KMS-11 (cell line): ENCODE measurements around the gene TDRD7.

ENCODE experiments used
- H2AFZ ChIP-seq: fragments of 200-600 bp; sonication (generic); 2 replicates; pipeline ENCODE4 v1.6.1; 2016; ENCODE audit warnings: antibody characterized with exemption, mixed run types, low read depth
- H3K27ac ChIP-seq: fragments of 200-600 bp; sonication (generic); 2 replicates; pipeline ENCODE4 v1.6.1; 2016; ENCODE audit warnings: mild to moderate bottlenecking, mixed run types
- H3K27me3 ChIP-seq: fragments of 200-600 bp; sonication (generic); 2 replicates; pipeline ENCODE4 v1.6.1; 2017; ENCODE audit warnings: mild to moderate bottlenecking, low read depth, mixed run types, moderate library complexity; ENCODE audit not compliant: insufficient read depth
- H3K36me3 ChIP-seq: fragments of 200-600 bp; sonication (generic); 2 replicates; pipeline ENCODE4 v1.6.1; 2017; ENCODE audit warnings: mild to moderate bottlenecking, mixed run types; ENCODE audit not compliant: insufficient read depth
- H3K4me1 ChIP-seq: fragments of 200-600 bp; sonication (generic); 2 replicates; pipeline ENCODE4 v1.6.1; 2016; ENCODE audit warnings: mild to moderate bottlenecking, low read depth, mixed run types; ENCODE audit not compliant: poor library complexity, severe bottlenecking
- H3K4me2 ChIP-seq: fragments of 200-600 bp; sonication (generic); 2 replicates; pipeline ENCODE4 v1.7.0; 2016; ENCODE audit warnings: mild to moderate bottlenecking, mixed run types
- H3K4me3 ChIP-seq: fragments of 200-600 bp; sonication (generic); IDR thresholded peaks from 2 replicates; pipeline ENCODE4 v1.6.1; 2017; ENCODE audit warnings: low read depth, low read length, mixed read lengths; ENCODE audit not compliant: insufficient read depth
- H3K79me2 ChIP-seq: fragments of 200-600 bp; sonication (generic); 2 replicates; pipeline ENCODE4 v1.6.1; 2016; ENCODE audit warnings: low read depth, mixed run types; ENCODE audit not compliant: insufficient read depth
- H3K9ac ChIP-seq: fragments of 200-600 bp; sonication (generic); 2 replicates; pipeline ENCODE4 v1.6.1; 2016; ENCODE audit warnings: mild to moderate bottlenecking, mixed run types
- H4K20me1 ChIP-seq: fragments of 200-600 bp; sonication (generic); 2 replicates; pipeline ENCODE4 v1.6.1; 2016; ENCODE audit warnings: mild to moderate bottlenecking, mixed run types; ENCODE audit not compliant: insufficient read depth
- CTCF ChIP-seq: fragments of 200-600 bp; sonication (generic); conservative IDR thresholded peaks from 2 replicates; pipeline ENCODE4 v1.6.1; 2017; ENCODE audit warnings: low read depth, mild to moderate bottlenecking, antibody characterized with exemption, low read length, moderate library complexity, mixed read lengths

TDRD7 gene

GRCh38 chr9:97372580-97372979 is 39.3 kb upstream of the TDRD7 start:
- Histone ChIP-seq H2AFZ (no peak overlapping the region), H3K79me2 (no peaks in the 10 kb centered on the region), H3K27ac (no peak overlapping the region), H3K4me3 (no peak overlapping the region), H3K27me3 (no peaks in the 10 kb centered on the region), H3K4me2 (no peak overlapping the region), H3K4me1 (no peaks in the 10 kb centered on the region), H3K9ac (no peak overlapping the region), H4K20me1 (no peaks in the 10 kb centered on the region), H3K36me3 (no peaks in the 10 kb centered on the region)
- no peak for TF ChIP-seq CTCF

GRCh38 chr9:97373331-97373730 is 38.6 kb upstream of the TDRD7 start:
- H3K9ac ChIP-seq = no peak overlapping the region
- TF ChIP-seq CTCF = no peak
- no peaks in the 10 kb centered on the region for H4K20me1 ChIP-seq
- no peak overlapping the region for H2AFZ ChIP-seq
- no peak overlapping the region for H3K4me3 ChIP-seq
- H3K27me3 ChIP-seq = no peaks in the 10 kb centered on the region
- no peaks in the 10 kb centered on the region for H3K36me3 ChIP-seq
- no peaks in the 10 kb centered on the region for H3K4me1 ChIP-seq
- no peak overlapping the region for H3K4me2 ChIP-seq
- H3K79me2 ChIP-seq = no peaks in the 10 kb centered on the region
- H3K27ac ChIP-seq = no peak overlapping the region

GRCh38 chr9:97374811-97375210 is 37.1 kb upstream of the TDRD7 start:
- Histone ChIP-seq H3K79me2 (no peaks in the 10 kb centered on the region), H4K20me1 (no peaks in the 10 kb centered on the region), H2AFZ (no peak overlapping the region), H3K4me2 (no peak overlapping the region), H3K4me1 (no peaks in the 10 kb centered on the region), H3K36me3 (no peaks in the 10 kb centered on the region), H3K27me3 (no peaks in the 10 kb centered on the region), H3K4me3 (no peak overlapping the region), H3K27ac (no peak overlapping the region), H3K9ac (no peak overlapping the region)
- no peak for TF ChIP-seq CTCF

- TF ChIP-seq CTCF = no peak
- Histone ChIP-seq H3K36me3 (no peaks in the 10 kb centered on the region), H3K79me2 (no peaks in the 10 kb centered on the region), H4K20me1 (no peaks in the 10 kb centered on the region), H3K27me3 (no peaks in the 10 kb centered on the region), H3K9ac (no peak overlapping the region), H3K4me2 (no peak overlapping the region), H3K27ac (no peak overlapping the region), H3K4me3 (no peak overlapping the region), H2AFZ (no peak overlapping the region), H3K4me1 (no peaks in the 10 kb centered on the region)
These were observed 35.0 kb upstream of the TDRD7 start for GRCh38 chr9:97376902-97377301.
